HT1080 (cell line): ENCODE data around the gene RIMS1. TPM values are rescaled to one million over a fixed set of nuclear protein-coding genes. Genes with fewer than 3 reads are reported as not detected.
"Not testable (repeated sequence)": the region's sequence is repeated elsewhere in the genome, so short reads cannot be mapped to it uniquely, and the experiment has no call there.

Experiments used
- DNase-seq: peaks from one replicate; pipeline ENCODE4 v3.0.0-alpha.2; 2015; ENCODE audit warnings: low read depth
- total RNA-seq: library from RNA; depleted of rRNA; stranded (reverse); fragments of >200 nt; shearing (Covaris generic); gene quantifications from 2 replicates; pipeline ENCODE4 v1.2.3, GENCODE V29; 2014

Gene RIMS1
- total RNA-seq, 1 experiment from 2014 or later: 0.06 TPM

- DNase-seq: peak; percentile 43
These were observed 81.1 kb downstream of the RIMS1 start for GRCh38 chr6:71967436-71967835.

GRCh38 chr6:71977884-71978283 lies 91.5 kb downstream of the RIMS1 start:
- DNase-seq: no peak

- DNase-seq: peak; percentile 18
These were observed 93.6 kb downstream of the RIMS1 start for GRCh38 chr6:71979911-71980310.

GRCh38 chr6:71982389-71982788 lies 96.0 kb downstream of the RIMS1 start:
- DNase-seq: peak; percentile 45

- DNase-seq: no peak
These were observed 96.8 kb downstream of the RIMS1 start for GRCh38 chr6:71983131-71983530.

GRCh38 chr6:71994705-71995271 lies 108.4 kb downstream of the RIMS1 start:
- no peak for DNase-seq

GRCh38 chr6:71997341-71997740 lies 111.0 kb downstream of the RIMS1 start:
- DNase-seq: no peak

GRCh38 chr6:72002415-72002814 lies 116.1 kb downstream of the RIMS1 start:
- DNase-seq: no peak

- not testable (repeated sequence) for DNase-seq
These were observed 120.2 kb downstream of the RIMS1 start for GRCh38 chr6:72006591-72006990.

GRCh38 chr6:72022830-72023229 lies 136.5 kb downstream of the RIMS1 start:
- no peak for DNase-seq

GRCh38 chr6:72031471-72031870 lies 145.1 kb downstream of the RIMS1 start:
- DNase-seq: no peak

GRCh38 chr6:72032086-72032485 lies 145.7 kb downstream of the RIMS1 start:
- DNase-seq: peak; percentile 60

GRCh38 chr6:72035486-72035885 lies 149.1 kb downstream of the RIMS1 start:
- DNase-seq: no peak

GRCh38 chr6:72035966-72036365 lies 149.6 kb downstream of the RIMS1 start:
- no peak for DNase-seq

- DNase-seq: no peak
These were observed 150.7 kb downstream of the RIMS1 start for GRCh38 chr6:72037006-72037405.

GRCh38 chr6:72040111-72040510 lies 153.8 kb downstream of the RIMS1 start:
- no peak for DNase-seq

GRCh38 chr6:72042088-72042487 lies 155.7 kb downstream of the RIMS1 start:
- no peak for DNase-seq

- DNase-seq: no peak
These were observed 161.7 kb downstream of the RIMS1 start for GRCh38 chr6:72048080-72048479.

GRCh38 chr6:72049376-72049775 lies 163.0 kb downstream of the RIMS1 start:
- DNase-seq: no peak

- no peak for DNase-seq
These were observed 174.9 kb downstream of the RIMS1 start for GRCh38 chr6:72061286-72061685.

GRCh38 chr6:72064399-72064975 lies 178.1 kb downstream of the RIMS1 start:
- no peak for DNase-seq

- no peak for DNase-seq
These were observed 191.7 kb downstream of the RIMS1 start for GRCh38 chr6:72078096-72078495.

- DNase-seq: no peak
These were observed 194.1 kb downstream of the RIMS1 start for GRCh38 chr6:72080260-72080941.
